ENCODE results near the gene C3orf22.

DNA sequence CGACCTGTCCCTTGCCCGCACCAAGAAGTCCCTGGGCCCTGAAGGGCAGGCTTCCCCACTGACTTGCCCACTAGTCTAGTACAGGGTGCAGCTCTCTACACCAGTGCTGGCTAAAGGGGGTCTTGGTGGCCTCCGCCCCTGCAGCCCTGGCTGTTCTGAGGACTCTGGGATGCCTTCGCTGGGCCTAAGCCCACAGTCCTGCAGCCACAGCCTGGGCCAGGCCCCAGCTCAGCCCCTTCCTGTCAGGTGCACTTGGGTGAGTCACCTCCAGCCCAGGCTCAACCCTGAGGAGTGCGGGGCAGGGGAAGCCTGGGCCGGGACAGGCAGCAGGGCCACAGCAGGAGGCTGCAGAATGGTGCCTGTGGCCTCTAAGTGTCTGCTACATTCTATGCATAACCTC lies 971 bp downstream of the C3orf22 start:
- TF ChIP-seq, protein P1, sequence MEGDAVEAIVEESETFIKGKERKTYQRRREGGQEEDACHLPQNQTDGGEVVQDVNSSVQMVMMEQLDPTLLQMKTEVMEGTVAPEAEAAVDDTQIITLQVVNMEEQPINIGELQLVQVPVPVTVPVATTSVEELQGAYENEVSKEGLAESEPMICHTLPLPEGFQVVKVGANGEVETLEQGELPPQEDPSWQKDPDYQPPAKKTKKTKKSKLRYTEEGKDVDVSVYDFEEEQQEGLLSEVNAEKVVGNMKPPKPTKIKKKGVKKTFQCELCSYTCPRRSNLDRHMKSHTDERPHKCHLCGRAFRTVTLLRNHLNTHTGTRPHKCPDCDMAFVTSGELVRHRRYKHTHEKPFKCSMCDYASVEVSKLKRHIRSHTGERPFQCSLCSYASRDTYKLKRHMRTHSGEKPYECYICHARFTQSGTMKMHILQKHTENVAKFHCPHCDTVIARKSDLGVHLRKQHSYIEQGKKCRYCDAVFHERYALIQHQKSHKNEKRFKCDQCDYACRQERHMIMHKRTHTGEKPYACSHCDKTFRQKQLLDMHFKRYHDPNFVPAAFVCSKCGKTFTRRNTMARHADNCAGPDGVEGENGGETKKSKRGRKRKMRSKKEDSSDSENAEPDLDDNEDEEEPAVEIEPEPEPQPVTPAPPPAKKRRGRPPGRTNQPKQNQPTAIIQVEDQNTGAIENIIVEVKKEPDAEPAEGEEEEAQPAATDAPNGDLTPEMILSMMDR (IDR thresholded peaks at IDR 0.05): no peak
- no peak for TF ChIP-seq POLR2A (IDR thresholded peaks at IDR 0.05)
- TF ChIP-seq POLR2AphosphoS5 (IDR thresholded peaks at IDR 0.05): no peak
- TF ChIP-seq EP300 (IDR thresholded peaks at IDR 0.05; ENCODE audit: low read depth): no peak
